Stimulated activated naive CD8-positive, alpha-beta T cell treated with anti-CD3 and anti-CD28 coated beads, Interleukin-15, amount 100 ng/mL, for 72 hours (primary cell): ENCODE measurements around the gene TBC1D22A.
"Not testable (repeated sequence)": the region's sequence is repeated elsewhere in the genome, so short reads cannot be mapped to it uniquely, and the experiment has no call there.

ENCODE experiments used
- ATAC-seq: fragments of 150-1000 bp; cut with Tn5 transposase; 2 replicates; pipeline ENCODE4 v1.10.0; 2021; ENCODE audit warnings: mild to moderate bottlenecking, moderate library complexity
- DNase-seq, 2 donors: peaks; one replicate each; pipeline ENCODE4 v3.0.0; 2021 to 2022
- H3K27ac Mint-ChIP-seq, 2 donors: one replicate each; pipeline ENCODE4 v1.8.0; 2022; ENCODE audit warnings: mild to moderate bottlenecking in 2 of 2, mixed read lengths in 2 of 2, moderate library complexity in 2 of 2
- H3K27me3 Mint-ChIP-seq: one replicate; pipeline ENCODE4 v1.8.0; 2022; ENCODE audit warnings: mixed read lengths
- H3K4me1 Mint-ChIP-seq: one replicate; pipeline ENCODE4 v1.8.0; 2022; ENCODE audit warnings: mild to moderate bottlenecking, mixed read lengths
- H3K4me3 Mint-ChIP-seq, 2 donors: one replicate each; pipeline ENCODE4 v1.8.0; 2022; ENCODE audit warnings: mild to moderate bottlenecking in 2 of 2, mixed read lengths in 2 of 2, moderate library complexity in 1 of 2
- H3K9me3 Mint-ChIP-seq, 2 donors: one replicate each; pipeline ENCODE4 v1.8.0; 2022; ENCODE audit warnings: mixed read lengths in 2 of 2

TBC1D22A gene

GRCh38 chr22:46770151-46770641 is 7.7 kb downstream of the TBC1D22A start:
- H3K4me1 Mint-ChIP-seq, result peaks cover 83% of the 10 kb centered on the region
- H3K9me3 Mint-ChIP-seq, result no peaks in the 10 kb centered on the region
- peak overlapping the region in 1 of 2 donors; percentile 73 for H3K4me3 Mint-ChIP-seq
- DNase-seq, result no peak
- H3K27me3 Mint-ChIP-seq, result no peaks in the 10 kb centered on the region
- peak overlapping the region; percentile 12 to 70 for H3K27ac Mint-ChIP-seq
- ATAC-seq, result no peak

- DNase-seq (no peak), ATAC-seq (no peak)
- peaks cover 83% of the 10 kb centered on the region for H3K4me1 Mint-ChIP-seq
- H3K4me3 Mint-ChIP-seq, result peak overlapping the region; percentile 57 to 73
- H3K27me3 Mint-ChIP-seq, result no peaks in the 10 kb centered on the region
- peak overlapping the region; percentile 87 to 92 for H3K27ac Mint-ChIP-seq
- H3K9me3 Mint-ChIP-seq, result no peaks in the 10 kb centered on the region
These were observed 8.3 kb downstream of the TBC1D22A start for GRCh38 chr22:46770726-46771125.

GRCh38 chr22:46773076-46773475 is 10.6 kb downstream of the TBC1D22A start:
- peaks cover 91% of the 10 kb centered on the region for H3K4me1 Mint-ChIP-seq
- peak overlapping the region; percentile 45 to 78 for H3K27ac Mint-ChIP-seq
- H3K27me3 Mint-ChIP-seq, result no peaks in the 10 kb centered on the region
- DNase-seq (no peak), ATAC-seq (no peak)
- no peaks in the 10 kb centered on the region for H3K9me3 Mint-ChIP-seq
- peak overlapping the region; percentile 24 to 78 for H3K4me3 Mint-ChIP-seq

- Mint-ChIP-seq H3K27me3 (no peaks in the 10 kb centered on the region), H3K4me3 (peak overlapping the region; percentile 77 to 78)
- ATAC-seq, result peak; percentile 38
These were observed 12.0 kb downstream of the TBC1D22A start for GRCh38 chr22:46774253-46774979.

GRCh38 chr22:46774980-46775849 is 12.8 kb downstream of the TBC1D22A start:
- Mint-ChIP-seq H3K27me3 (no peaks in the 10 kb centered on the region), H3K27ac (peak overlapping the region; percentile 87 to 93), H3K9me3 (no peaks in the 10 kb centered on the region), H3K4me1 (peaks cover 72% of the 10 kb centered on the region), H3K4me3 (peak overlapping the region; percentile 77 to 78)
- ATAC-seq, result no peak
- no peak for DNase-seq

More at GRCh38 chr22:46774253-46774979, 12.0 kb downstream of the TBC1D22A start:
- H3K27ac Mint-ChIP-seq, result peak overlapping the region; percentile 87 to 93
- H3K4me1 Mint-ChIP-seq, result peaks cover 80% of the 10 kb centered on the region
- DNase-seq, result no peak
- no peaks in the 10 kb centered on the region for H3K9me3 Mint-ChIP-seq

- ATAC-seq (no peak), DNase-seq (no peak)
- H3K27ac Mint-ChIP-seq, result peak overlapping the region; percentile 56 to 90
- H3K4me1 Mint-ChIP-seq, result peaks cover 67% of the 10 kb centered on the region
- H3K4me3 Mint-ChIP-seq, result peak overlapping the region; percentile 77 to 78
- H3K27me3 Mint-ChIP-seq, result no peaks in the 10 kb centered on the region
- no peaks in the 10 kb centered on the region for H3K9me3 Mint-ChIP-seq
These were observed 13.7 kb downstream of the TBC1D22A start for GRCh38 chr22:46775850-46776826.

GRCh38 chr22:46776876-46777608 is 14.6 kb downstream of the TBC1D22A start:
- H3K27ac Mint-ChIP-seq, result peak overlapping the region; percentile 90 to 92
- ATAC-seq (peak; percentile 5), DNase-seq (no peak)
- H3K27me3 Mint-ChIP-seq, result no peaks in the 10 kb centered on the region
- H3K4me1 Mint-ChIP-seq, result peaks cover 68% of the 10 kb centered on the region
- no peaks in the 10 kb centered on the region for H3K9me3 Mint-ChIP-seq
- H3K4me3 Mint-ChIP-seq, result peak overlapping the region; percentile 77 to 78

- Mint-ChIP-seq H3K27ac (peak overlapping the region; percentile 90 to 92), H3K4me1 (peaks cover 72% of the 10 kb centered on the region), H3K4me3 (peak overlapping the region; percentile 77 to 78), H3K27me3 (no peaks in the 10 kb centered on the region), H3K9me3 (no peaks in the 10 kb centered on the region)
- ATAC-seq (peak; percentile 46), DNase-seq (peak; percentile 36 to 60)
These were observed 15.1 kb downstream of the TBC1D22A start for GRCh38 chr22:46777609-46777970.

GRCh38 chr22:46779023-46779422 is 16.6 kb downstream of the TBC1D22A start:
- peaks cover 67% of the 10 kb centered on the region for H3K4me1 Mint-ChIP-seq
- H3K9me3 Mint-ChIP-seq, result no peaks in the 10 kb centered on the region
- H3K27ac Mint-ChIP-seq, result no peak overlapping the region
- DNase-seq (no peak), ATAC-seq (no peak)
- H3K27me3 Mint-ChIP-seq, result no peaks in the 10 kb centered on the region
- H3K4me3 Mint-ChIP-seq, result no peak overlapping the region

GRCh38 chr22:46779651-46780050 is 17.2 kb downstream of the TBC1D22A start:
- no peaks in the 10 kb centered on the region for H3K9me3 Mint-ChIP-seq
- no peak overlapping the region for H3K27ac Mint-ChIP-seq
- H3K27me3 Mint-ChIP-seq, result no peaks in the 10 kb centered on the region
- ATAC-seq, result no peak
- DNase-seq, result no peak
- peaks cover 64% of the 10 kb centered on the region for H3K4me1 Mint-ChIP-seq
- H3K4me3 Mint-ChIP-seq, result no peak overlapping the region

- no peak overlapping the region for H3K27ac Mint-ChIP-seq
- DNase-seq, result no peak
These were observed 18.0 kb downstream of the TBC1D22A start for GRCh38 chr22:46780453-46780852.

GRCh38 chr22:46781291-46781690 is 18.8 kb downstream of the TBC1D22A start:
- Mint-ChIP-seq H3K27me3 (no peaks in the 10 kb centered on the region), H3K4me3 (no peak overlapping the region), H3K27ac (no peak overlapping the region), H3K4me1 (peaks cover 59% of the 10 kb centered on the region), H3K9me3 (no peaks in the 10 kb centered on the region)
- no peak for ATAC-seq
- DNase-seq, result no peak

More at GRCh38 chr22:46780453-46780852, 18.0 kb downstream of the TBC1D22A start:
- peaks cover 64% of the 10 kb centered on the region for H3K4me1 Mint-ChIP-seq
- no peaks in the 10 kb centered on the region for H3K9me3 Mint-ChIP-seq
- no peaks in the 10 kb centered on the region for H3K27me3 Mint-ChIP-seq
- H3K4me3 Mint-ChIP-seq, result no peak overlapping the region
- ATAC-seq, result no peak

GRCh38 chr22:46782200-46782599 is 19.8 kb downstream of the TBC1D22A start:
- not testable (repeated sequence) for ATAC-seq, H3K9me3 Mint-ChIP-seq, H3K27me3 Mint-ChIP-seq, DNase-seq, H3K4me3 Mint-ChIP-seq
- Mint-ChIP-seq H3K4me1 (peaks cover 56% of the 10 kb centered on the region), H3K27ac (peak overlapping the region in 1 of 2 donors; percentile 79)

GRCh38 chr22:46783721-46784120 is 21.3 kb downstream of the TBC1D22A start:
- Mint-ChIP-seq H3K27me3 (no peaks in the 10 kb centered on the region), H3K9me3 (no peaks in the 10 kb centered on the region), H3K4me3 (no peak overlapping the region), H3K27ac (peak overlapping the region; percentile 30 to 84), H3K4me1 (peaks cover 61% of the 10 kb centered on the region)
- DNase-seq (no peak), ATAC-seq (no peak)
